T-helper 1 cell treated with Interleukin-12 subunit alpha and Interleukin-12 subunit beta and Interleukin-4 antibody, amounts not matched to agents 30 ng/mL and 1 ng/mL, for 36 hours (primary cell): ENCODE data around the gene PAK6. TPM values are rescaled to one million over a fixed set of nuclear protein-coding genes. Genes with fewer than 3 reads are reported as not detected.

Experiments used
- intact Hi-C: fragments of 100-400 bp; cut with micrococcal nuclease; formaldehyde crosslinking; loops from one replicate; pipeline ENCODE4 v1.15.1; 2024
- total RNA-seq: library from RNA; stranded (reverse); gene quantifications from 2 replicates; pipeline ENCODE4 v1.2.3, GENCODE V29; 2022

PAK6 gene
- total RNA-seq, 1 donor from 2014 or later = 0.22 TPM

DNA sequence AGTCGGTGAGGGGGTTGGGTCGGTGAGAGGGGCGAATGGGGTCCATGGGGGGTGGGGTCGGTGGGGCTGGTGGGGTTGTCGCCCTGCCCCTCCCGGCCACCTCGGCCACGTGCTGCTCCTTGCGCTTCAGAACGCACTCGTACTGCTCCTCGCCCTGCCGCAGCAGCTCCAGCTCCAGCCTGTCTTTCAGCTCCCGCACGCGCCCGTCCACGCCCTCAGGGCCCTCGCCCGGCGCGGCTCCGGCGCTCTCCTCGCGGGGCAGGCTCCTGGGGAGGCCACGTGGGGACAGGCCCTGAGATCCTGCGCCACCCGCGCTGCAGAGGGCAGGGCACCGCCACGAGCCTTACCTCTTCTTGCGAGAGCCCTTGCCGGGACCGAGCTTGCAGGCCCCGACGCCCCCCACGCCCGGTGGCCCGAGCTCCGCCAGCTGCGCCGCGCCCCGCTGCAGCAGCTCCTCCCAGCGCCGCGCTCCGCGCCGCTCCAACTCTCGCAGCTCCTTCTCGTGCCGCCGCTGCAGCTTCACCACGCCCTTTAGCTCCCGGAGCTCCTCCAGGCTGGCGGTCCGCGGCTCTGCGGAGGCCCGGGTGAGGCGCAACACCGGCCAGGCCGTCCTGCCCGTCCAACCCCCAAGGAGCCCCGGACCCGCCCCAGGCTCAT lies 52.2 kb downstream of the PAK6 start:
- intact Hi-C loops = no loop called here

DNA sequence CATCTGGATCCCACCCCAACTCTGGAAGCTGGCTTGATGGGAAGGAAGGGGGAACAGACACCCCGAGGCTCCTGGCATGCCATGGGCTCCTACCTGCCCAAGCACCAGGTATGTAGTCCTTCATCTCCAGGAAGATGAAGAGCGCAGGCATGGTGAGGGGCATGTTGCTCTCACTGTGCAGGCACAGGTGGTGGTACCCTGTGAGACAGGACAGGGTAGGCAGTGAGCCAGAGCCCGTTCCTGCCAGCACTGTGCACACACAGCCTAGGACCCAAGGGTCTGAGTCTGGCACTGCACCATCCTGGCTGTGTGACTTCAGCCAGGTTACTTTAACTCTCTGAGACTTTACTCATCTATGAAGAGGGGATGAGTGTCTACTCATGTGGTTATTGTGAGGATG lies 53.4 kb downstream of the PAK6 start:
- intact Hi-C loops = no loop called here

GRCh38 chr15:40293006-40293405 lies 54.1 kb downstream of the PAK6 start:
- intact Hi-C loops = no loop called here

GRCh38 chr15:40293905-40294895 lies 55.3 kb downstream of the PAK6 start:
- intact Hi-C loops = no loop called here

DNA sequence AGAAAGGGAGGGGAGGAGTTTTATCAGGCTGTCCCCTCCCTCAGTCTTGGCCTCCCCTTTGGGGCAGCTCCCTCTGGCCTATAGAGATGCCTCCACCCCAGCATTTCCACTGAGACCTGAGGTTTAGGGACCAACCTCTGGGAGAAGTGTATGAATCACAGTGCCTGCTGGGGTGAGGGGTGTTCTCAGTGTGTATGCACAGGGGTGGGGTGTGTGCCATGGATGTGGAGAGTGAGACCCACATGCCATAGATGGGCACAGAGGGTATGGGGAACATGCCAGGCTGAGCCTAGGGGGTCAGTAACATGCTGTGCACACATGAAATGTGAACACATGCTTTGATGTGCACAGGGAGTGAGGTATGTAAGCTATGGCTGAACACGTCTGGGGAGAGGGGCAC lies 56.4 kb downstream of the PAK6 start:
- intact Hi-C loops = no loop called here

DNA sequence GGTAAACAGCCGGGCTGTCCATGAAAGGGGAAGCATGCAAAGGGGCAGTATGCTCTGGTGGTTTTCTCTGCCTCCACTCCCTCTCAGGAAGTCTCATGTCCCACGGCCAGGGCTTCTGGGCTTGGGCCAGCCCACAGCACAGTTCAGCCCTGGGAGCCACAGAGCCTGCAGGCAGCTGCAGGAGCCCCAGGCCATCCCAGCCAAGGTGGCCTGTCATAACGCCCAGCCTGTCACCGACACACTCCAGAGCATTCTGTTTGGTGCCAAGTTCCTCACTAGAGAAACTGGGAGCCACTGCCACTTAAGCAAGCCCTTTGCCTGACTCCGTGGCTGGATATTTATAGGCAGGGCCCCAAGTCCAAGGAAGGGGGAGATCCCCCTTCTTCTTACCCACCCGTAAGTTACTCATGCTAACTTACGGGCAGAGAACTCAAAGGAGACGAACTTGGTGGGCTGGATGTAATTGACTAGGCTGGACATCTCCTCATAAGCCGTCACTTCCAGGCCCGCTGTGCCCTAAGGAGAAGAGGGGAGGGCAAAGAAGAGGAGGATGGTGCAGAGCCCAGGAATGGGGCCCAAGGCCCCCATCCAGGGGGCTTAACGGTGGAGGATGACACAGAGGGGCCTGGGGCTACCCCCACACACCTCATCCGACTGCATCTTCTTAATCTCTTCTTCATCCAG lies 57.2 kb downstream of the PAK6 start:
- intact Hi-C loops = no loop called here

- intact Hi-C loops = no loop called here
These were observed 57.8 kb downstream of the PAK6 start for GRCh38 chr15:40296561-40297230.

- intact Hi-C loops = no loop called here
These were observed 58.5 kb downstream of the PAK6 start for GRCh38 chr15:40297356-40297755.

- intact Hi-C loops = no loop called here
These were observed 59.5 kb downstream of the PAK6 start for GRCh38 chr15:40298216-40298935.

DNA sequence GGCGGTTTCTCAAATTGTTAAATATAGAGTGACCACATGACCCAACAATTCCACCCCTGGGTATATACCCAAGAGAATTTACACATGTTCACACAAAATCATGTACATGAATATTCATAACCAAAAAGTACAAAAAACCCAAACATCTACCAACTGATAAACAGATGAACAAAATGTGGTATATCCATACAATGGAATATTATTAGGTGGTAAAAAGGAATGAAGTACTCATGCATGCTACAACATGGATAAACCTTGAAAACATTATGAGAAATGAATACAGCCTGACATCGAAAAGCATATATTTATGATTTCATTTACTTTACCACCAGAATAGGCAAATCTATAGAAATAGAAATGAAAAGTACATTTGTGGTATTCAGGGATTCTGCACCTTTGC lies 61.5 kb downstream of the PAK6 start:
- intact Hi-C loops = no loop called here

- intact Hi-C loops = no loop called here
These were observed 61.9 kb downstream of the PAK6 start for GRCh38 chr15:40300771-40301170.

GRCh38 chr15:40301467-40302179 lies 62.8 kb downstream of the PAK6 start:
- intact Hi-C loops = no loop called here

DNA sequence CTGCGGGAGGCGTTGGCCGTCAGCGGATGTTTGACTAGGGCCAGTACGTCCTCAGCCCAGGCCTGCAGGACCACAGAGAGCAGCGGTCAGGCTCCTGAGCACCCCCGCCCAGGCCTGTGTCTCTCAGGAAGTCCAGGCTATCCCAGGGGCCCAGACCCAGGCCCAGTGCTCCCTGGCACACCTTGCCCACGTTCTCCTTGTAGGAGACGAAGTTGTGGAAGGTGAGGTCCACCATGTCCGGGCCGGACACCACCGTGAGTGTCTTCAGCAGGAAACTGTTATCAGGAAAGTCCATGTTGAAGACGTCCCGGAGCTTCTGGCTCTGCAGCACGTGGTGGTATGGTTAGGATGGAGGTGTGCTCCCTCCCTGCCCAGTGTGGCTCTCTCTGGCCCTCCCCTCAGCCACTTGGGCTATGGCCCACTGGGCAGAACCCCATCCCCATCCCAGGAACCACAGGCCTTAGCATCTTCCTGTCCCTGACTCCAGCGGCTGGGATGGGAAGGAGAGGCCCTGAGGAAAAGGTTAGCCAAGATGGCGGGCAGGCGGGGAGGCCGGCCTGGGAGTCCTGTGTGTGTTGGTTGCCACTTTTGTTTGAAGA lies 63.5 kb downstream of the PAK6 start:
- intact Hi-C loops = no loop called here

- intact Hi-C loops = no loop called here
These were observed 64.1 kb downstream of the PAK6 start for GRCh38 chr15:40302981-40303380.

- intact Hi-C loops = no loop called here
These were observed 64.7 kb downstream of the PAK6 start for GRCh38 chr15:40303576-40303975.

DNA sequence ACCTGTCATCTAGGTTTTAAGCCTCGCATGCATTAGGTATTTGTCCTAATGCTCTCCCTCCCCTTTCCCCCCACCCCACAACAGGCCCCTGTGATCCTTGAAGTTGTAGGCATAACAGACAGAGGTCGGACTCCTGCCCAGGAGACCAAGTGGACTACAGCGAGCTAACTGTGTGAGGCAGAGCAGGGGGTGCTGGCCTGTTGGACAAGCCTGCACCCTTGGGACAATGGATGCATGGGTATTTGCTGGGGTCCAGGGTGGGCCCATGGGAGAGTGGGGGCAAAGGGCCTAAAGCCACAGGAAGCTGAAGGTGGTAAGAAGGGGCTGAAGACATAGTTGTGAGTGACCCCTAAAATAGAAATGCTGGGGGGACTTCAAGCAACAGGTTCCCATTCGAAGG lies 66.4 kb downstream of the PAK6 start:
- intact Hi-C loops = loop anchor here (5.0 kb wide), 2 partner anchors 77 to 373 kb away; partner anchors contain the start of genes EIF2AK4 and KNSTRN

- intact Hi-C loops = loop anchor here (2.0 to 5.0 kb wide), 3 partner anchors 76 to 374 kb away; partner anchors contain the start of genes EIF2AK4 and KNSTRN
These were observed 67.5 kb downstream of the PAK6 start for GRCh38 chr15:40306371-40306770.

GRCh38 chr15:40306908-40307307 lies 68.0 kb downstream of the PAK6 start:
- intact Hi-C loops = loop anchor here (1.0 to 5.0 kb wide), 7 partner anchors 14 to 375 kb away; partner anchors contain the start of genes EIF2AK4 and KNSTRN
